OCI-LY1 (cell line): Measurements from ENCODE around the gene SPTSSB.

Experiments used
- H2AFZ ChIP-seq: fragments of 200-600 bp; sonication (generic), shearing (Covaris generic); 2 replicates; pipeline ENCODE4 v1.6.0; 2014; ENCODE audit warnings: antibody characterized with exemption, mild to moderate bottlenecking, low read length
- H3F3A ChIP-seq: fragments of 200-600 bp; sonication (generic), shearing (Covaris generic); 2 replicates; pipeline ENCODE4 v1.6.0; 2014; ENCODE audit warnings: mild to moderate bottlenecking, antibody characterized with exemption, low read length, moderate library complexity; ENCODE audit not compliant: insufficient read depth
- H3K27ac ChIP-seq: fragments of 200-600 bp; sonication (generic); 2 replicates; pipeline ENCODE4 v1.5.1; 2014; ENCODE audit warnings: low read length, mixed run types, mild to moderate bottlenecking, low read depth; ENCODE audit not compliant: poor library complexity, severe bottlenecking
- H3K27me3 ChIP-seq: fragments of 200-600 bp; sonication (generic); 2 replicates; pipeline ENCODE4 v1.6.0; 2014; ENCODE audit warnings: antibody characterized with exemption, mild to moderate bottlenecking, low read length, moderate library complexity; ENCODE audit not compliant: insufficient read depth
- H3K36me3 ChIP-seq: fragments of 200-600 bp; sonication (generic); 2 replicates; pipeline ENCODE4 v1.6.1; 2014; ENCODE audit warnings: mild to moderate bottlenecking, antibody characterized with exemption, low read length, moderate library complexity, mixed read lengths; ENCODE audit not compliant: insufficient read depth
- H3K4me1 ChIP-seq: fragments of 200-600 bp; sonication (generic); 2 replicates; pipeline ENCODE4 v1.5.1; 2014; ENCODE audit warnings: mild to moderate bottlenecking, low read length, moderate library complexity; ENCODE audit not compliant: insufficient read depth, severe bottlenecking
- H3K4me2 ChIP-seq: fragments of 200-600 bp; sonication (generic), shearing (Covaris generic); 2 replicates; pipeline ENCODE4 v1.6.1; 2014; ENCODE audit warnings: low read length
- H3K4me3 ChIP-seq: fragments of 200-600 bp; sonication (generic); 2 replicates; pipeline ENCODE4 v1.5.1; 2014; ENCODE audit warnings: low read length, low read depth, mild to moderate bottlenecking, mixed read lengths; ENCODE audit not compliant: poor library complexity, severe bottlenecking
- H3K79me2 ChIP-seq: fragments of 200-600 bp; shearing (Covaris generic); 2 replicates; pipeline ENCODE4 v1.6.1; 2016; ENCODE audit warnings: mixed run types, low read length, mixed read lengths; ENCODE audit not compliant: insufficient read depth
- H3K9ac ChIP-seq: fragments of 200-600 bp; sonication (generic), shearing (Covaris generic); 2 replicates; pipeline ENCODE4 v1.6.1; 2014; ENCODE audit warnings: mild to moderate bottlenecking, low read length, mixed read lengths
- H3K9me2 ChIP-seq: fragments of 200-600 bp; sonication (generic), shearing (Covaris generic); 2 replicates; pipeline ENCODE4 v1.6.1; 2014; ENCODE audit warnings: low read depth, mild to moderate bottlenecking, low read length, mixed read lengths
- H3K9me3 ChIP-seq: fragments of 200-600 bp; shearing (Covaris generic); 2 replicates; pipeline ENCODE4 v1.6.1; 2014; ENCODE audit warnings: low read length, mixed read lengths
- H4K20me1 ChIP-seq: fragments of 200-600 bp; sonication (generic), shearing (Covaris generic); 2 replicates; pipeline ENCODE4 v1.6.0; 2016; ENCODE audit warnings: mild to moderate bottlenecking, low read length; ENCODE audit not compliant: insufficient read depth
- EZH2 ChIP-seq: fragments of 200-600 bp; sonication (generic), shearing (Covaris generic); IDR thresholded peaks from 2 replicates; pipeline ENCODE4 v1.8.0; 2017; ENCODE audit warnings: borderline replicate concordance, mixed run types, mild to moderate bottlenecking, antibody characterized with exemption, low read length, moderate library complexity, mixed read lengths
- TF ChIP-seq, protein P1 (sequence below): fragments of 200-600 bp; sonication (generic), shearing (Covaris generic); IDR thresholded peaks from 2 replicates; pipeline ENCODE4 v1.5.1; 2017; ENCODE audit warnings: mild to moderate bottlenecking, antibody characterized with exemption, low read length, moderate library complexity, mixed read lengths

SPTSSB gene

DNA sequence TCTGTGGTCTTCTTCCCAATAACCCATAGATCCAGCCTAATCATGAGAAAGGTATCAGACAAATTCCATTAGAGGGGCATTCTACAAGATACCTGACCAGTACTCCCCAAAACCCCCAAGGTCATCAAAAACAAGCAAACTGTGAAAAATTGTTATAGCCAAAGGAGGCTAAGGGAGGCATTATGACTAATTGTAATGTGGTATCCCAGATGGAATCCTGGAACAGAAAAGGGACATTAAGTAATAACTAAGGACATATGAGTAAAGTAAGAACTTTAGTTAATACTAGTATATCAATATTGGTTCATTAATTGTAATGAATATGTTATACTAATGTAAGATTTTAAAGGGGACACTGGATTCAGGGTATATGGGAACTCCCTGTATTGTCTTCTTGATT, 20.4 kb downstream of the SPTSSB start:
- TF ChIP-seq, protein P1, sequence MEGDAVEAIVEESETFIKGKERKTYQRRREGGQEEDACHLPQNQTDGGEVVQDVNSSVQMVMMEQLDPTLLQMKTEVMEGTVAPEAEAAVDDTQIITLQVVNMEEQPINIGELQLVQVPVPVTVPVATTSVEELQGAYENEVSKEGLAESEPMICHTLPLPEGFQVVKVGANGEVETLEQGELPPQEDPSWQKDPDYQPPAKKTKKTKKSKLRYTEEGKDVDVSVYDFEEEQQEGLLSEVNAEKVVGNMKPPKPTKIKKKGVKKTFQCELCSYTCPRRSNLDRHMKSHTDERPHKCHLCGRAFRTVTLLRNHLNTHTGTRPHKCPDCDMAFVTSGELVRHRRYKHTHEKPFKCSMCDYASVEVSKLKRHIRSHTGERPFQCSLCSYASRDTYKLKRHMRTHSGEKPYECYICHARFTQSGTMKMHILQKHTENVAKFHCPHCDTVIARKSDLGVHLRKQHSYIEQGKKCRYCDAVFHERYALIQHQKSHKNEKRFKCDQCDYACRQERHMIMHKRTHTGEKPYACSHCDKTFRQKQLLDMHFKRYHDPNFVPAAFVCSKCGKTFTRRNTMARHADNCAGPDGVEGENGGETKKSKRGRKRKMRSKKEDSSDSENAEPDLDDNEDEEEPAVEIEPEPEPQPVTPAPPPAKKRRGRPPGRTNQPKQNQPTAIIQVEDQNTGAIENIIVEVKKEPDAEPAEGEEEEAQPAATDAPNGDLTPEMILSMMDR: no peak
- no peak for TF ChIP-seq EZH2
- no peaks in the 10 kb centered on the region for H3K4me1 ChIP-seq
- H3K9ac ChIP-seq: no peak overlapping the region
- no peak overlapping the region for H3K27ac ChIP-seq
- no peaks in the 10 kb centered on the region for H4K20me1 ChIP-seq
- no peaks in the 10 kb centered on the region for H3K9me3 ChIP-seq
- H3K79me2 ChIP-seq: no peaks in the 10 kb centered on the region
- no peak overlapping the region for H3K4me3 ChIP-seq
- no peak overlapping the region for H2AFZ ChIP-seq
- H3F3A ChIP-seq: no peaks in the 10 kb centered on the region
- H3K9me2 ChIP-seq: no peaks in the 10 kb centered on the region
- H3K36me3 ChIP-seq: no peaks in the 10 kb centered on the region
- no peaks in the 10 kb centered on the region for H3K27me3 ChIP-seq
- no peak overlapping the region for H3K4me2 ChIP-seq

DNA sequence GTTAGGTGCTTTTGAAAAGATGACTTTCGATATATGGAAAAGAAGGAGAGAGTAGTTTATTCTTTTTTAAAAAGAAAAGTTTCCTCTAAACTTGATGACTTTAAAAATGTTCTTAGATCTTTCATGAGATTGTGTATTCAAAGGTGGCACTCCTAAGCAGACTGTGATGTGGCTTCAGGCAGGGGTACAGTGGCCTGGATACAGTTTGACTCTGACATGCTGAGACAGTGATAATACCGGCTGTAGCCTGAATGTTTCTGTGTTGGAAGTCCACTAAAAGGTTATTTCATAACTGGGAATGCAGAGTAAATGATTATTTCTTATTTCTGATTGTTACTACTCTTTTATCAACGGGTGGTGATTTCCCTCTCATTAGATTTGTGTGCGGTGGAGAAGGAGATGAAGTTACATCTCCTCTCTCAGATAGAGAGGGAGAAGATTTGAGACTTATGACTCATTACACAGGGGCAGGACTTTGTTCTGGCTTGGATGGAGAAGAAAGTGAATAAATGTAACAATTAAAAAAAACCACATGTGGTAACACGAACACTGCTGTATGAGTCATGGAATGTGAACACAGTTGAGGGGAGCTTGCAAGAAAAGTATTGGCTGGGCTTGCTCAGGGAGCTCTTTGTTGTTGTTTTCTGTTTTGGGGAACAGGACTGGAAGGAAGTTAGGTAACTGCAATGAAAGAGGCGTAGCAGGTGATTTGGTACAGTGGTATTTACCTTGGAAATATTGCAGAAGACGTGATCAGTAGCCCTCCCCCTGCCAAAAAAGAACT, 21.6 kb downstream of the SPTSSB start:
- no peaks in the 10 kb centered on the region for H3K27me3 ChIP-seq
- H3K4me3 ChIP-seq: no peak overlapping the region
- H3K27ac ChIP-seq: no peak overlapping the region
- H3K79me2 ChIP-seq: no peaks in the 10 kb centered on the region
- H3K9ac ChIP-seq: no peak overlapping the region
- no peaks in the 10 kb centered on the region for H3K9me3 ChIP-seq
- no peaks in the 10 kb centered on the region for H4K20me1 ChIP-seq
- no peaks in the 10 kb centered on the region for H3K36me3 ChIP-seq
- no peaks in the 10 kb centered on the region for H3K9me2 ChIP-seq
- no peak for TF ChIP-seq EZH2
- TF ChIP-seq, protein P1: no peak
- no peak overlapping the region for H3K4me2 ChIP-seq
- no peak overlapping the region for H2AFZ ChIP-seq
- no peaks in the 10 kb centered on the region for H3K4me1 ChIP-seq
- H3F3A ChIP-seq: no peaks in the 10 kb centered on the region

DNA sequence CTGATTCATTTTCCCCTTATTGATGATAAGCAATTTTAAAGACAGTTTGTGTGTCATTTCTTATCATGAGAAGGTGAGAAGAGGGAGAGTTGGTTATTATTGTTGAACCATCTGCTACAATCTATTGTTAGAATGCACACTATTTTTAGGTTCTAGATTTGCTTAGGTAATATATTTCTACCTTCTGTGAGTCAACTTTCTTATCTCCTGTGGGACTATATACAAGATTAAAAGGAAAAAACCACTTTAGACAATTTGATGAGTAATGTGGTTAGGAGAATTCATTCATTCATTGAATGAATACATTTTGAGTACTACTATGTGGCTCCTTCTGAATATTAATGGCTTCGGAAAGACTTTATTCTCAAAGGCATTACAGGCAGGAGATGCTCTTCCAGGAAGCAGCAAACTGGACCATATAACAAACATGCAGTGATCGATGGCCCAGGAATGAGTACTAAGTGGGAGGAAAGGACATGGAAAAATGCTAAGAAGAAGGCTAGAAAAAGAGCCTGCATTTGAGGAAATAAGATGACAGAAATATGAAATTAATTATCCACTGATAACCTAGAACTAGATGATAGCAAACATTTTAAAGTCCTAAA, 22.4 kb downstream of the SPTSSB start:
- no peak for TF ChIP-seq EZH2
- TF ChIP-seq, protein P1: no peak
- Histone ChIP-seq H3K4me1 (no peaks in the 10 kb centered on the region), H2AFZ (no peak overlapping the region), H3K9me2 (no peaks in the 10 kb centered on the region), H3K36me3 (no peaks in the 10 kb centered on the region), H3K9ac (no peak overlapping the region), H3K4me2 (no peak overlapping the region), H3F3A (no peaks in the 10 kb centered on the region), H4K20me1 (no peaks in the 10 kb centered on the region), H3K27me3 (no peaks in the 10 kb centered on the region), H3K4me3 (no peak overlapping the region), H3K79me2 (no peaks in the 10 kb centered on the region), H3K27ac (no peak overlapping the region), H3K9me3 (no peaks in the 10 kb centered on the region)
